Measurements from ENCODE around the gene RPTOR.

RPTOR gene

DNA sequence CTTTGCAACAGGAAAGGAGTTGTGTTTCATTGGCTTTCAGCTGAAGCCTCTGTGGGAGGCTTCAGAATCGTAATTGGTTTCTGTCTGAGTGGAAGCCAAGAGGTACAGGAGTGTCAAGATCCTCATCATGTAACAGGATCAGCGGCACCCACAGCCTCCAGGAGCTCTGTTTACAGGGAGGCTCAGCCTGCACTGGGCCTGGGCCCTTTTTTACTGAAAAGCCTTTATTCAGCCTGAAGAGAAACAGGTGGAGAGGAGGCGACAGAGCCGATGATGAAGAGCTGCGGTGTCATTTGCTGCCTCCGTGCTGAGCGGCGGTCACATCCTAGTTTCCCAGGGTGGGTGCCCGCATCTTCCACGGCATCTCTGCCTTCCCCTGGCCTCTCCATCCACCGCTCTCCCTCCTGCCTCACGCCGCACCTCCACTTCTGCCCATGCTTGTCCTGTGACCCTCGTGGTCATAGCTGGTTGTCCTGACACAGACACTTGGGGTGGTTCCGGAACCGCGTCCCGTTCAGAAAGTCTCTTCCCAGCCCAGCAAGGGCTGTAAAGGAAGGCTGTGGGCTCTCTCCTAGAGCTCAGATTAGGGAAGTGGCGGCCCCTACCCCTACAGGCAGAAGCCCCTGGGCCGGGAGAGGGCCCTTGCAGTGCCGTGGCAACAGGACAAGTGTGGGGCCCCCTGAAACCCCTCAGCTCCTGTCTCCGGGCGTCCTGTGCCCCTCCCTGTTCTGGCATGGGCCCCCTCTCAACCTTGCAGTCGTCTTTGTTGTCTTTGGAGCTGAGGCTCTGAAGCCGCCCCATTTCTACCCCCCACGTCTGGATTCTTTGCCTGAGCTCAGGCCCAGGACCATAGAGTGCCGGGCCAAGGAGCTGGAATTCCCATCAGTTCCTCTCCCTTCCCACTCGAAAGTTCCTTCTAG lies 393.1 kb downstream of the RPTOR start:
- H3K4me1 Mint-ChIP-seq = peaks cover 48% of the 10 kb centered on the region
- peaks cover 68% of the 10 kb centered on the region for H3K36me3 Mint-ChIP-seq
- peak overlapping the region; percentile 53 for H3K4me3 Mint-ChIP-seq
- ATAC-seq (no peak), DNase-seq (ENCODE audit: low spot score in 2 of 2) (no peak)
- H3K9me3 Mint-ChIP-seq = no peaks in the 10 kb centered on the region
- H3K27ac Mint-ChIP-seq = peak overlapping the region; percentile 89

DNA sequence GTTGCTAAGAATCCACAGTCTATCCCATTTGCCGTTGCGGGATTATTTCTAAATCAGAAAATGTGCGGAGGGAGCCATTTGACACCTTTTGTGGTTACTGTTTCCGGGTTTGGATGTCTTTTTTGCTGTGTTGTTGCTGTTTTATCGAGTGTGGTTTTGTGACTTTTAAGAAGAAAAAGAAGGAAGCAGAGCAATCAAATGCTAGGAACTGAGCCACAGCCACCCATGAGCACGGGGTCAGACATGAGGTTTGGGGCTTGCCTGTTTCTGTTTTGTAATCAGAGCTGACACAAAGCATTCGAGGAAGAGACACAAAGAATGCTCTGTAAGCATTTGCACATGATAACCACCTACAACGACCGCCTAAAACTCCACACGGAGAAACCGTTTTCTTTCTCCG lies 393.9 kb downstream of the RPTOR start:
- Mint-ChIP-seq H3K36me3 (peaks cover 65% of the 10 kb centered on the region), H3K4me1 (peaks cover 48% of the 10 kb centered on the region), H3K9me3 (no peaks in the 10 kb centered on the region), H3K4me3 (peak overlapping the region; percentile 53), H3K27ac (peak overlapping the region; percentile 89)
- ATAC-seq (peak; percentile 80), DNase-seq (ENCODE audit: low spot score in 2 of 2) (no peak)

DNA sequence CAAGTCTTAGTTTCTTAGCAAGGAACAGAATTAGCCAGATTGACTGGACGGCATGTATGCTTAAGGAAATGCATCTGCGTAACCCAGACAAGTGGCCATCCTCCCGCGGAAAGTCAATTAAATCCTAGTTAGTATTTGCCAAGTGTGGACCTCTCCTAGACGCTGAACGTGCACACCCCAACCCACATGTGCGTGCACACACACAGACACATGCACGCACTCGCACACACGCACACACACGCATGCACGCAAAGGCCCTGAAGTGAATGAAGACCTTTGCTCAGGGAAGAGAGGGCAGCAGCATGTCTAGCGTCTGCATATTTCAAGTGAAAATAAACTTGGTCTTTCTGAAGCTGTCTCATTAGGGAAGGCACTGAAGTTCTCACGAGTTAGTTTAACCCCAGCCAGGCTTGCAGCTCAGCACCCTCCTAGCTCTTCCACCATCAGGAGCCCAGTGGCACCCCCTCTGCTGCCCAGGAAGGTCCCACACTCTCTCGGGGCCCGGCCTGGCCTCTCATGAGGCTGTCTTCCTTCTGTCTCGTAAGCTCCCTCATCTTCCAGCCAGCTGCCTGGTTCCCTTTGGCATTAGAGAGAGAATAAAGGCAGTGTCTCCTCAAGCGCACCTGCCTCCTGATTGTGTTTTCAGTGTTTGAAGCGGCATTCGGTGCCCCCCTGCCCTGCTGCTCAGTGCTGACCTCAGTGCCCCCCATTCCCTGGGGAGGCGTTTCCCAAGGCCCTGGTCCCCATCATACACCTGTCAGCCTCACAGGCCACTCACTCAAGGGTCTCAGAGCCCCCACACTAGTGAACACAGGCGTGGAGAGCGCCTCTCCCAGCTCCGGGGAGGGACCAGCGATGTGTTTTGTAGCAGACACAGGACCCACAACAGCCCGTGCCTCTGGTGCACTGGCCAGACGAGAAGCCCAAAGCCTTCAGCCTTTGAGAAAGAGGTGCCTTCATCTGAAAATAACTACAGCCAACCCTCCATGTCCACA lies 394.8 kb downstream of the RPTOR start:
- Mint-ChIP-seq H3K4me1 (peaks cover 48% of the 10 kb centered on the region), H3K4me3 (peak overlapping the region; percentile 53), H3K27ac (peak overlapping the region; percentile 89), H3K9me3 (no peaks in the 10 kb centered on the region), H3K36me3 (peaks cover 62% of the 10 kb centered on the region)
- ATAC-seq = no peak
- no peak for DNase-seq (ENCODE audit: low spot score in 2 of 2)

DNA sequence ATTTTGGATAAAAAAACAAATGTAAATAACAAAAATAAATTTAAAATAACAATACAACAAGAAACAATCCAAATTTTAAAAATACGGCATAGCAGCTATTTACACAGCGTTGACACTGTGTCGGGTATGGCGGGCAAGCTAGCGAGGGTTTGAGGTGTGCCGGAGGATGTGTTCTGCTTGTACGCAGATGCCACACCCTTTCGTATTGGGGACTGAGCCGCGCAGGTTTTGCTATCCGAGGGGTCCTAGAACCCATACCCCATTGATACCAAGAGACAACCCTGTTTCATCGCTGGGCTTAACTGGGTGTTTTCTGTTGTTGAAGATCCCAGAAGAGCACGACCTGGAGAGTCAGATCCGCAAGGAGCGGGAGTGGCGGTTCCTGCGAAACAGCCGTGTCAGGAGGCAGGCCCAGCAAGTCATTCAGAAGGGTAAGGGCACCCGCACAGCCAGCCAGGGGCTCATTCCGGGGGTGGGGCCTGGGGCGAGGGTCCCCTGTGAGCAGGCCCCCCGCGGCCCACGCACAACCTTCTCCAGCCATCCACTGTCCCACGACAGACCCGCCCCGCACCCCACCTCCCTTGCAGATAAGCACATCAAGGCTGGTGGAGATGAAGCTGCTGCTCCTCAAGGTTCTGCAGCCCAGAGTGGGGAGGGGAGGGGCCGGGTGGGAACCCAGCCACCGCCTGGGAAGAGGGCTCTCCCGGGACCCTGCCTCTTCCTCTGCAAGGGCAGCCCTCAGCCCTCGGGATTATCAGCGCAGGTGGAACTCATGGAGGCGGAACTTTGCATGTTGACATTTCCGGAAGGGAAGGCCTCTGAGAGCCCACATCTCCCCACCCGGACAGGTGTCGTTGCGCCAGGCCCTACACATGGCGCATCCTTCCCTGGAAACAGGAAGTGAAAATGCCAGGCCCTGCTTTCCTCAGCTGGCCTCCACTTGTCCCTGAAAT lies 395.8 kb downstream of the RPTOR start:
- Mint-ChIP-seq H3K9me3 (no peaks in the 10 kb centered on the region), H3K4me3 (no peak overlapping the region), H3K36me3 (peaks cover 69% of the 10 kb centered on the region), H3K4me1 (peaks cover 43% of the 10 kb centered on the region), H3K27ac (peak overlapping the region; percentile 50)
- DNase-seq (ENCODE audit: low spot score in 2 of 2) = no peak
- ATAC-seq = no peak

DNA sequence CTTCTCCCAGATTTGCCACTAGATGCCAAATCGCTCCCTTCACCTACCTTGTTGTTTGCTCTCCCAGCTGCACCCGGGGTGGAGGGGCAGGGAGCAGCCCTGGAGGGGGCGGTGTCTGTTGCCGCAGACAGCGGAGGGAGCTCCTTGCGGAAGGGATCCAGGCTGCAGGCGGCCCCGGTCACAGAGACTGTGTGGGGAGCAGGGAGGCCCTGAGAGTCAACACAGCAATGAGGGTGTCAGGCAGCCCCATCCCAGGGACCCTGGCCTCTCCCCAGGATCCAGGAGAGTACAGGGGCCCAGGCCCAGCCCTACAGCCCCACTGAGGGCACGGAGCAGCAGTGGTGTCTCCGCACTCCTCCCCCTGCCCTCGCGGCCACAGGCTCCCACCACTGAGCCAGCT lies 396.5 kb downstream of the RPTOR start:
- Mint-ChIP-seq H3K4me1 (peaks cover 36% of the 10 kb centered on the region), H3K27ac (peak overlapping the region; percentile 20), H3K9me3 (no peaks in the 10 kb centered on the region), H3K36me3 (peaks cover 75% of the 10 kb centered on the region), H3K4me3 (no peak overlapping the region)
- ATAC-seq = no peak
- no peak for DNase-seq (ENCODE audit: low spot score in 2 of 2)

DNA sequence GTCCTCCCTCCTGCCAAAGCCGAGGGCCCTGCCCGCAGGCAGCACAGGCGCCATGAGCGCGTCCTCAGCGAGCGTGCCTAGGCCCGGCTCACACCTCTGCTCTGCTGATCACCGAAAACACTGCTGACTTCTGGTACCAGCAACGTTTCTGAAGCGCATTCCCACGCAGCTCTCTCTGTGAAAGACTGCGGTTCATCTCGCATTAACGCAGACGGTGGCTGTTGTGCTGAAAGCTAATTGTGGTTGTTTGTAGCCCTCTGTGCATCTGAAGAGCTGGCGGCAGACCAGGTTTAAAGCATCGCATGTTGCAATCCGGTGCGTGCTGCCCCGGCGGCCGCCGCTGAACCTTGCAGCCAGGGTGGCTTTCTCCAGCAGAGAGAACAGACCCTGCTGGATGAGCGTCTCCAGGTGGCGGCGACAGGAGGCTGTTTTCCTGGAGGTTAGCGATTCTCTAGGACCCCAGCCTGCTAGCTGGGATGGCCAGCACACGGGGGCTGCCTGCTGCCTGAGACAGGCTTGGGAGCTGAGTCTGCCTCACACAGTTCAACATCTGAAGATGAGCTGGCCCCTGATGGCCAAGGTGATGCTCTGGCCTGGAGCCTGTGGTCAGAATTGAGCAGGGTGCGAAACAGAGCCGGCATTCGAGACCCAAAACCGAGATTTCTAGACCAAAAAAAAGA lies 397.2 kb downstream of the RPTOR start:
- Mint-ChIP-seq H3K27ac (peak overlapping the region; percentile 48), H3K36me3 (peaks cover 77% of the 10 kb centered on the region), H3K4me1 (peaks cover 30% of the 10 kb centered on the region), H3K9me3 (no peaks in the 10 kb centered on the region), H3K4me3 (no peak overlapping the region)
- DNase-seq (ENCODE audit: low spot score in 2 of 2) (no peak), ATAC-seq (no peak)

DNA sequence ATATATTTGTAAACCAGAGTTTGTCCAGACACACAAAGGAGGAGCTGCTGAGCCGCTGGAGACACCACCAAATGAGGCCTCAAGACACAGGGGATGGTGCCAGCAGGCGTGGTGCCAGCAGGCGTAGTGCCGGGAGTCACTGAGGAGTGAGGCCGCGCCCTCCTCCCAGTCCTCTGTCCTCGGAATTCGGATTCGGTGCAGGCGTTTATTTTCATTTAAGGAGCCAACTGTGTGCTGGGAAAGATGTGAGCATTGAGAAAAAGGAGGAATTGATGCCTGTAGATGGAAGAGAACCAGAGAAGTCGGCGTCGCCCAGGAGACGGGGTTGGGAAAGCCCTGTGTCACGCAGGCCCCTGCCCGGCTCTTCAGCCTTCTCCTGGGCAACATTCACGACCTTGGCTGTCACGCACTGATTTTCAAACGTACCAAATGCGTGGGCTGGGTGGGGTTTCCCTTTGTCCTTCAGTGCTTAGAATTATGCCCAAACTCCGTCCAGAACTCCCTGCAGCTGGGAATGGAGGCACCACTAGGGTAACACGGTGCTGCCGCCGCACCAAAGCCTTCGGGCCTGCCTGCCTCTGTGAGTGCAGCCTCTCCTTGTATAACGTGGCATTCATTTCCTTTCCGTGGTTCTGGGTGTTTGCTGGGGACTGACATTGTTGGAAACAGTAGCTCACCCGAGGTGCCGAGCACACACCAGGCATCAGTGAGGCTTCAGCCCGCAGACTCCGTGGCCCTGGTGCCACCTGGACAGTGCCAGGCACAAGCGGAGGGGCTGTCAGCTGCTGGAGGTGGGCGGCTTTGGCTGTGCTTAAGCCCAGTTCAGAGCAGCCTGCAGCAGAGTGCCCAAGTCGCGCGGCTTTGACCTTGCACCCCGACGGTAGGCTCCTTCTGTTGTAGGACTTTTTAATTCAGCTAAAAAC lies 398.0 kb downstream of the RPTOR start:
- Mint-ChIP-seq H3K4me3 (no peak overlapping the region), H3K27ac (peak overlapping the region; percentile 48), H3K36me3 (peaks cover 79% of the 10 kb centered on the region), H3K4me1 (peaks cover 22% of the 10 kb centered on the region), H3K9me3 (no peaks in the 10 kb centered on the region)
- ATAC-seq (no peak), DNase-seq (ENCODE audit: low spot score in 2 of 2) (no peak)

DNA sequence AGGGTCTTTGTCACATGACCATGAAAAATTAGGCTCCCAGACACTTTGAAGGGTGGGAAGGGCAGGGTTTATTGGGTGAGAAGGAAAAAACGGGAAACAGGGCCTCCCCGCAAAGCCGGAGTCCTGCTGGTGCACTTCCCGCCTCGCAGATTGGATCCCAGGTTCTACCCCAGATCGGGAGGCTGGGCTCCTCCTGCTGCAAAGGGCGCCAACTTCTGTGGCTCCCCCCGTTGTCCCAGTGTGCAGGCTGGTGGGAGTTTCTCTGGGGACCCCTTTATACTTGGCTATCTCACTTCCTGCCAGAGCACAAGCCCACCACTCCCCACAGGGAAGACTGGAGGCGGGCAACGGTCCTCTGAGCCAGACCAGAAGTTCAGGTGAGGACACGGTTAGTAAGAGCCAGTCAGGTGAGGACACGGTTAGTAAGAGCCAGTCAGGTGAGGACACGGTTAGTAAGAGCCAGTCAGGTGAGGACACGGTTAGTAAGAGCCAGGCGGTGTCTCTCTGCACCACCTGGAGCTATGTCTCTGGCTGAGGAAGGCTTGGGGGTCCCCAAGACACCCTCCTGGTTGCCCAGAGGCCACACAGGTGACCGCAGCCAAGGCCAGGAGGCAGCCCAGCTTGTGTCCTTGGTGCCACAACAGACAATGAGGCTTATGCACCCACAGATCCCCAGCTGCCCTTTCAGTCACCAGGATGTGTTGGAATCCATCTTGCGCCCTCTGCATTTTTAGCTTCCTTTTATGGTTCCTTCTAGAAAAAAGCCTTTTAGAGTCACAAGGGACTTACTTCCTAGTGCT lies 398.9 kb downstream of the RPTOR start:
- peaks cover 75% of the 10 kb centered on the region for H3K36me3 Mint-ChIP-seq
- H3K4me3 Mint-ChIP-seq = no peak overlapping the region
- no peak for DNase-seq (ENCODE audit: low spot score in 2 of 2)
- peaks cover 13% of the 10 kb centered on the region for H3K4me1 Mint-ChIP-seq
- H3K9me3 Mint-ChIP-seq = no peaks in the 10 kb centered on the region
- ATAC-seq = no peak
- H3K27ac Mint-ChIP-seq = peak overlapping the region; percentile 23

DNA sequence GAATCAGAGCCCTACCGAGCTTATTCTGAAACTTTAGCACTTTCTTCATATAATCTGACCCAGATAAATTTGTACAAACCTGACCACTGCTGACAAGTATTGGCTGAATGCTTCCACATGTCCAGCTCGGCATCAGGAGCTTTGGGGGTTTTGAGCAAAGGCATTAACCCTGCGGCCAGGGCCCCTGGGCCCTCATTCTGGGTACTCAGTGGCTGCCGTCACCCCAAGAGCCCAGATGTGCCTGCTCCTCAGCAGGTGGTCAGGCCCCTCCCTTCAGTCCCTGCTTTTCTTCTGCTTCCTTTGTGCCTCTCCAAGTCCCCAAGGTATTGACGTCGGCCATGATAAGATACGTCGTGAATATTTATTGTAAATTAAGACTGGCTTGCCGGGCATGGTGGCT lies 399.7 kb downstream of the RPTOR start:
- Mint-ChIP-seq H3K4me1 (peaks cover 5% of the 10 kb centered on the region), H3K4me3 (no peak overlapping the region), H3K27ac (peak overlapping the region; percentile 23), H3K36me3 (peaks cover 69% of the 10 kb centered on the region), H3K9me3 (no peaks in the 10 kb centered on the region)
- DNase-seq (ENCODE audit: low spot score in 2 of 2) (no peak), ATAC-seq (no peak)

DNA sequence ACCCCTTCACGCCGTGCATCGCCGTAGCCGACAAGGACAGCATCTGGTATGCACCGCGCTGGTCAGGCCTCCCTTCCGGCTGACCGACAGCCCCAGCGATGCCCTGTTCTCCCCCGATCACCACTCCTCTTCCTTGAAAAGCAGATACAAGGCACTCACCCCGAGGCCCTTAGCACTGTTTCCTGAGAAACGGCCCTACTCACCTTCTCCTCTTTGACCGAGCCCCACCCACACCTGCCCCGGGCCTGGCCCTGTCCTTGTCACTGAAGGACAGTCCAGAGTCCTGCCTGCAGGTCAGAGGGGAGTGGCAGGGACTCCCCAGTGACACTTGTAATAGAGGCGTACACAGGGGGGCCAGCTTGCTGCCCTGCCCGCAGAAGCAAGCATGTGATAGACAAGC lies 401.1 kb downstream of the RPTOR start:
- Mint-ChIP-seq H3K27ac (no peak overlapping the region), H3K36me3 (peaks cover 77% of the 10 kb centered on the region)

DNA sequence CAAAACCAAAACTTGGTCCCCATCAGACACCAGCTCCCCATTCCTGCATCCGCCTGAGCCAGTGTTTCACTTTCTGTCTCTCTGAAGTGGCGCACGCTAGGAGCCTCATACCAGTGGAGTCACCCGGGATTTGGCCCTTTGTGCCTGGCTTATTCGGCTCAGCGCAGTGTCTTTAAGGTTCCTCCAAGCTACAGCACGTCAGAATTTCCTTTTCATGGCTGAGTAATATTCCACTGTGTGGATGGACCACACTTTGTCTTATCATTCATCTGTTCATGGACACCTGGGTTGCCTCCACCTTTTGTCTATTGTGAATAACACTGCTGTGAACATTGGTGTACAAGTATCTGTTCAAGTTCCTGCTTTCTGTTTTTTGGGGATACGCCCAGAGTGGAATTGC lies 401.8 kb downstream of the RPTOR start:
- no peak overlapping the region for H3K4me3 Mint-ChIP-seq
- ATAC-seq = no peak
- H3K27ac Mint-ChIP-seq = no peak overlapping the region
- H3K4me1 Mint-ChIP-seq = no peaks in the 10 kb centered on the region
- peaks cover 76% of the 10 kb centered on the region for H3K36me3 Mint-ChIP-seq
- no peak for DNase-seq (ENCODE audit: low spot score in 2 of 2)
- H3K9me3 Mint-ChIP-seq = no peaks in the 10 kb centered on the region

More for the DNA sequence above, 401.1 kb downstream of the RPTOR start:
- ATAC-seq = no peak
- Mint-ChIP-seq H3K4me1 (no peaks in the 10 kb centered on the region), H3K4me3 (no peak overlapping the region), H3K9me3 (no peaks in the 10 kb centered on the region)
- DNase-seq (ENCODE audit: low spot score in 2 of 2) = no peak

DNA sequence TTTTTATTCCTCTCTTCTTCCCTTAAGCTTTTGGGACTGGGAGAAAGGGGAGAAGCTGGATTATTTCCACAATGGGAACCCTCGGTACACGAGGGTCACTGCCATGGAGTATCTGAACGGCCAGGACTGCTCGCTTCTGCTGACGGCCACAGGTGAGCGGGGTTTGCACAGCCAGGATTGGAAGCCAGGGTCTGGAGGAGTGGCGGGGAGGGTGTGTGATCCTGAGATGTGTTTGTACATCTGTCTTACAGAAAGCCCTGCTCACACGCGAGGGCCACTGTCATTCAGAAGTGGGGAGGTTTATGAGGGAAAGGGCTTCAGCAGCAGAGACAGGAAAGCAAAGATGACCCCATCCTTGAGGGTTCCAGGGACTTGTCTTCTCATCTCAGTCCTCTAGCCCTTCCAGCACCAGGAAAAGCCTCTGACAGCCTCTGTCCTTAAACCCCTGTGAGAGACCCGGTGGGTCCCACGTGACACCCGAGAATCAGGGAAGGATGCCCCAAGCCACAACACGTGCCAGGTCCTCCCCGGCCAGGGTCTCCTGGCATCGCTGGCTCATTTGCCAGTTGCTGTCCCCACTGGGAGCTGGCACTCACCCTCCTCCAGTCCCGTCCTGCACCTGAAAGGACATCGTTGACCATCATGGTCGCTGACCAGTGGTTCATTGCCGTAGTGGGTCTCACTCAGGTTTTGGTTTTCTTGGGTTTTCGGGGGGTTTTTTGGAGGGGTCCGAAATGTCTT lies 402.7 kb downstream of the RPTOR start:
- H3K27ac Mint-ChIP-seq = no peak overlapping the region
- ATAC-seq (no peak), DNase-seq (ENCODE audit: low spot score in 2 of 2) (no peak)
- H3K4me3 Mint-ChIP-seq = no peak overlapping the region
- H3K9me3 Mint-ChIP-seq = no peaks in the 10 kb centered on the region
- H3K4me1 Mint-ChIP-seq = no peaks in the 10 kb centered on the region
- peaks cover 74% of the 10 kb centered on the region for H3K36me3 Mint-ChIP-seq

Data from stimulated activated effector memory CD8-positive, alpha-beta T cell treated with anti-CD3 and anti-CD28 coated beads, Interleukin-12 subunit alpha, Interleukin-12 subunit beta, amount 100 ng/mL, for 72 hours (primary cell).